Stimulated activated CD8-positive, alpha-beta memory T cell treated with anti-CD3 and anti-CD28 coated beads, Interleukin-4, amount 100 ng/mL, for 24 hours (primary cell): ENCODE results near the gene GNB1L.

Experiments used
- DNase-seq: peaks from one replicate; pipeline ENCODE4 v3.0.0-alpha.2; 2020; ENCODE audit warnings: low read depth

The GNB1L gene

GRCh38 chr22:19808873-19809478 is 45.7 kb downstream of the GNB1L start:
- no peak for DNase-seq

DNA sequence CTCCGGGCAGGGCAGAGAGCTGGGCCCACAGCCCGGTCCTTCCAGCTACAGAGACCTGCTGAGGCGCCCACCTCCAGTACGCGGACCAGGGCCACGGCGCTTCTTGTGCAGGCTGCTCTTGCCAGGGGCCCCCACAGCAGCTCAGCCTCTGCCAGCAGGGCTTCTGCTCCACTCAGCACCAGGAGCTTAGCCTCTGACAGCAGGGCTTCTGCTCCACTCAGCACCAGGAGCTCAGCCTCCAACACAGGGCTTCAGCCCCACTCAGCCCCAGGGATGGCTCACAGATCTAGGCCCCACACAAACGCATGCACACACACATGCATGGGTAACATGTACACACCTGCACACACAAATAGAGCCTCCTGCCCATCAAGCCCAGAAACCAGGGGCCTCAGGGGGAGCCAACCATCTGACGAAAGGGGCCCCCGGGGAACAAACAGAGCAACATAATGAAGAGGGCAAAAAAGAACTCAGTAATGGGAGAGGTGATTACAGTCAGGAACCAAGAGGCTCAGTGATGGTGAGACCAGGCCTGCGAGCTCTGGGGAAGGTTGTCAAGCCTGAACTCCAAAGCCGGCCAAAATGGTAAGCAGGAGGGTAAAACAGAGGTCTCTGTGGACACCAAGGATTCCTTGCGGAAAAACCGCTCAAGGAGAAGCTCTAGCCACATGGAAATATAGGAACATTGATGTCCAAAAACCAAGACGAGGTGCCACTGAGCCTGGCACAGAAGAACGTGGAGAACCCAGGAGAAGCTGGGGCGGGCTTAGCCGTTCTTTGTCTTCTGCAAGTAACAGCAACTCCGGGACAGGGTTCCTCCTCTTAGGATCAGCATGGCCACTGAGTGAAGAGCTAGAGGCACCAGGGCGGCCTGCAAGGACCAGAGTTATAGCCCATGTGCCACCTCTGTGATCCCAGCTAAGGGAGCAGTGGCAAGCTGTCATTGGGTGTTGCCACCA is 46.5 kb downstream of the GNB1L start:
- no peak for DNase-seq

GRCh38 chr22:19807161-19807913 is 47.3 kb downstream of the GNB1L start:
- no peak for DNase-seq

DNA sequence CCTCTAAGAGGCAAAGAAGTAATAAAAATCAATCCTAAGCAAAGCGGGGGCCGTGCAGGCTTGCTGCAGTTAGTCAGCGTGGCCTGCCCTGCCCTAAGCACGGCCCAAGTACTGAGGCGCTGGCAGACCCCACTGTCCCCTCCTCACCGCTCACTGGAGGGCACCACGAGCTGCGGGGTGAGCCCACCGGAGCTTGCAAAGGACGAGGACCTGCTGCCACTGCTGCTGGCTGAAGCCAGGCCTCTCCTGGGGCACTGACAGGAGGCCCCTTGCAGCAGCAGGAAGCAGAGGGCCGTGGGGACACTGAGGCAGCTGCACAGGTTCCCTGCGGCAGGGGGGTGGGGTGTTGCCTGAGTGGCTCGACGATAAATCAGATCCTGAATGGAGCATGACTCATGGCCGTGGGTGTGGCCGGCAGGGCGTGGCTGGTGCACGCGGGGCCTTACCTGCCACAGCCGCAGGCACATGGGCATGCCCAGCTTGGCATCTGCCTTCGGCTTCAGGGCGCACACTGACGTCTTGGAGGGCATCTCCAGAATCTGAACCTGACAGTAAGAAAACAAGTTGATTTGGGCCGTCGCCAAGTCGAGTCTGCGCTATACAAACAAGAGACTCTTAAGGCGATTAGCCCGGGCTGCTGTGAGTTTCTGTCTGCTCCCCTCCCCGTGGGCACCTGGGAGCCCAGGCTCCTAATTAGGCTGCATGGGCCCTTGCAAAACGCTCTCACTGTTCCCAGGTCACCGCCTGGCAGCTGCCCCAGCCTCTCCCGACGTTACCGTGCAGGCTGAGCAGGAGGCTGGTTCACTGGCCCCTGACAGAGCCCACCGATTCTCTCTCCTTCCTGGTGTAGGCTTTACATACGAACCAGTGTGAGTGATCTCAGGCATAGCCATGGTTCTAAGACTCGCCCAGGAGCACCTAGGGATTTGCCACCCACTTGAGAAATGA is 48.2 kb downstream of the GNB1L start:
- no peak for DNase-seq

GRCh38 chr22:19805821-19806212 is 48.9 kb downstream of the GNB1L start:
- no peak for DNase-seq

DNA sequence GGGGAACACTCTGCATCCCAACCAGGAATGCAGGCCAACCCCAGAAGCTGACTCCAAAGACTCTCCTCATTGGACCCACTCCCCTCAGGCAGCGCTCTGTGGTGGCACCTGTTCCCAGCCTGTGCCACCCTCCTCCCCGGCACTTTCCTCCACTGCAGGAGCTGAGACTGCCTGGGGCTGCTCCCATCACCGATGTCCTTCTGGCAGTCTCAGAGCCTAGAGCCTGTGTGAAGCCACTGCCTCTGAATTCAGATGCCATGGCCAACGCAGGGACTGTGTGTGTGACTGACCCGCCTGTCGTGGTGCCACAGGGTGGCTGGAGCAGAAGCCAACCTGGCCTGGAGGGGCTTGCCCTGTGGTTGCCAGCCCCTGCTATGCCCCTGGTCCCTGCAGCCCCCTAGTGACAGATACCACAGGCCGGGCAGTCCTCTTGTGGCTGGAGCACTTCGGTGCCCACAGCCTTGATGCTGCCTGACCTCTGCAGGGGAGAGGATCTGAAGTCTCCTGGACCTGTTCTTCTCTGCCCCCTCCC is 50.9 kb downstream of the GNB1L start:
- DNase-seq: no peak

DNA sequence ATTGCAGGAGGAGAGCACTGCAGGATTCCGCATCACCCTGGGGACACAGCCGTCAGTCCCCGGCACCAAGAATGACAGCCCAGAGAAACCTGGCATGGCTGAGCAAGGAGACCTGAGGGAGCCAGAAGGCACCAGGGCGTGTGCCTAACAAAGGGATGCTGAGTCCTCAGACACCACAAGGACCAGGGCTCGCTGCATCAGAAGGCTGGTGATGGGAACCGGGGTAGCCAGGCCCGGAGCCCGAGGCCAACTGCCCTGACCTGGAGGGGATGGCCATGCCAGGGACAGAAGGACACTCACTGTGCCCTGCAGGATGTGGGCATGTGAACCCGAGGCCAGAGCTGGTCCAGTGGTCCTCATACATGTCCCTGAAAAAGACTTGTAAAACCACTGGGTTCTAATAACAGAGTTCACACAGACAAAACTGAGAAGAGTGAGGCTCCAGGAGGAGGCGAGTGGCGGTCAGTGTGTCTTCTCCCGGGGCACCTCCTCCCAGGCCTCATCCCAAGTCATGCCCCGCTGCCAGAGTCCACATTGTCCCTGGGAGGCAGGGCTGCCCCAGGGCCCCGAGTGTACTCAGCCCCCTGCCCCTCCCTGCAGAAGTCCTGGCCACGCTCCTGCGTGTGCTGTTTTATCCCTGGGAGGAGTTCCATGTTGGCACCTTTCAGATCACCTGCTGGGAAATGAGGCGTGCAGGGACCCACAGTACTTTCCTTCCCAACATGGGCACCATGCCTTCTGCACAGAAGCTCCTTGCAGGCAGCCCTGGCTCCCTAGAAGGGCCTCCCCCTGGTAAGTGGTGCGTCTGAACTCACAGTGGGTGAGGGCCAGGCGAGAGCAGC is 51.6 kb downstream of the GNB1L start:
- no peak for DNase-seq

- DNase-seq: no peak
Observed at GRCh38 chr22:19802001-19802893, 52.4 kb downstream of the GNB1L start.

DNA sequence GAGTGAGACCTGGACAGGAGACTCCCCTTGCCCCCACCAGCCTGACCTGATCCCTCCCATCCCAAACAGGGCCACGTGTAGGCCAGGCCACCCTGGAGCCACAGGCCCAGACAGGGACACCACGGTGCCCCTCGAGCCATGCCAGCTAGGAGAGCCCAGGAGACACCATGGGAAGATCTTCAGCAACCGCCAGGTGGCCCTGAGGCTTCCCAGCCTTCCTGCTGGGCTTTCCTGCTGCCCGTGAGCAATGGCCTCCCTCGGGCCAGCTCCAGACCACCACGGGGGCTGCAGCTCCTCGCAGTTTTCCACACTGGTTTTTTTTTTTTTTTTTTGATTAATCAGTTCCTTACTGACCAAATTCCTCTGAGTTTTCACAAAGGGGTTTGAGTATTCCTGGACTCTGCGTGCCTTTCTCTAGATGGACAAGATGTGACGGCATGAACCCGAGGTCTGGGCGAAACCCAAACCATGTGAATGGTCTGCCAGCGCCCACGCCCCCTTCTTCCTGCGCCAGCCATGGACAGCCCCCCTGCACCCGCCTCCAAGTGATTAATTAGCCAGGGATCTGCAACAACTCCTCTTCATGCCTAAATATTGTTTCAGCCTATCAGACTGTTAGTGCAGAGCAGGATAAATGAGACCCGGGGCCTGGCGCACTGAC is 53.2 kb downstream of the GNB1L start:
- DNase-seq: no peak

- DNase-seq: no peak
Observed at GRCh38 chr22:19800761-19801244, 53.9 kb downstream of the GNB1L start.

GRCh38 chr22:19800306-19800705 is 54.4 kb downstream of the GNB1L start:
- no peak for DNase-seq

- DNase-seq: no peak
Observed at GRCh38 chr22:19799322-19800190, 55.1 kb downstream of the GNB1L start.

- DNase-seq: no peak
Observed at GRCh38 chr22:19798891-19799293, 55.8 kb downstream of the GNB1L start.

- no peak for DNase-seq
Observed at GRCh38 chr22:19798003-19798665, 56.5 kb downstream of the GNB1L start.

- no peak for DNase-seq
Observed at GRCh38 chr22:19797086-19798002, 57.3 kb downstream of the GNB1L start.

DNA sequence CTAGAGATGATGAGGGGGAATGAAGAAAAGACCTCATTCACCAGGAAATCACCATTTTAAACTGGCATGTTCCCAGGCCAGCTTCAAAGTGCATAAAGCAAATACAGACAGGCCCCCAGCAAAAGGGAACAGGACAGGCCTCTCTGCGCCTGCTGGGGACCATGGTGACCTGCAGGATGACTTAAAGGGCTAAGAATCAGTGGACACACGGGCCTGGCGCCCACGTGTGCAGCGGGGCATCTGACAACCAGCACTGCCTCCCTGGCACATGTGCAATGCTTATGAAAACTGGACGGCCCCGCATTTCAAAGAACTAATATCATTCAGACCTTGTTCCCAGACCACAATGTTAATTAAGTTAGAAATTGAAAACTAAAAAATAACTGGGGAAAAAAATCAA is 58.5 kb downstream of the GNB1L start:
- DNase-seq: no peak
